GM18526 (cell line): Measurements from ENCODE around the gene STBD1.

Experiments used
- POLR2A ChIP-seq: IDR thresholded peaks from 3 replicates; pipeline ENCODE4 v1.6.1; 2011; ENCODE audit not compliant: insufficient read length; ENCODE audit errors: extremely low read depth

STBD1 gene

DNA sequence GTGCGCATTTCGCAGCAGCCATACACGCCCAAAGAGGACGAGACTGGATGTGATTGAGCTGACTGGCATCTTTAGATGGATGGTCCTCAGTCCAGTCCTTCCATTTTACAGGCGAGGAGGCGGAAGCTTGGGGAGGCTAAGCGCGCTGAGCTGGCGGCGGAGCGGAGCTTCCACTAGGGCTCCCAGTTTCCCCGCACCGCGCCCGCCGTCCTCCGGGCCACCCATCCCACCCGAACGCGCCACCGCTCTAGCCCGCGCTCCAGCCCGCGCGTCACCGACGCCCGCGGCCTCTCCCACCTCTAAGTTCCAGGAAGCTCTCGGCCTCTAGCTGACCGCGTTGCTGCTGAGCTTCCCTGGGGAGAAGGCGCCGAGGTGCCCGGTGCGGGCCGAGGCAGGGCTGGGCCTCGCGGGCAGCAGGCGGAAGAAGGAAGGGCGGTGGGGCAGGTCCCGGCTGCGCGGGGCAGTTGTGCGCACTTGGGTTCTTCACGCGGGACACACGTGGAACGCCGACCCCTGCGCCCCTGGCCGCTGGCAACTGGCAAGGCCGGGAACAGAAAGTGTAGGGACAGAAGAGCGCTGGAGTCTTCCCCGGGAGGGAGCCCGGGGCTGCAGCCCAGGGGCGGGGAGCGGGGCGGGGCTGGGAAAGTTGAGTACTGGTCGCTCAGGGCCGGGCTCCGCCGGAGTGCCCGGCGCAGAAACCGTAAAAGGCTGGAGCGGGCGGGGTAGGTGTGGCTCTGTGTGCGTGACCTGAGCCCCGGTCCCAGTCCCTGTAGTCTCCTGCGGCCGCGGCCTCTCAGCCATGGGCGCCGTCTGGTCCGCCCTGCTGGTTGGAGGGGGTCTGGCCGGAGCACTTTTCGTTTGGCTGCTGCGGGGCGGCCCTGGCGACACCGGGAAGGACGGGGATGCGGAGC is at the start of gene STBD1:
Gene STBD1, plus strand, starts transcription at position 763 of the 911 bp plus-strand sequence. Its CDS starts 37 bp downstream, at position 800.
- TF ChIP-seq POLR2A: no peak

DNA sequence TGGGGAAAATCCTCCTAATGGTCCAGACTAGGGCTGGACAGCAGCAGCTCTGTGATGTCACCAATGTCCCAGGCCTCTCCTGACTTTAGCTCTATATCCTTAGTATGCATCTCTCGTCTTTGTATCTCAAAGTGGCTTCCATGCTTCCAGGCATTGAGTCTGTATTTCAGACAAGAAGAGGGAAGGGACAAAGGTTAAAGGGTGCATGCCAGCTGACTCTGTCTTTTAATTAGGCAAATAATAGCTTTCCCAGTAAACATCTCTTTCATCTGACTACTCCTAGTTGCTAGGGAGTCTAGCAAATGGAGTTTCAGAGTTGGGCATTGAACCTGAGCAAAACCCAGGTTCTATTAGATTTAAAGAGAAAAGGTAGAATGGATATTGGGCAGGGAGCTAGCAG is 49.6 kb upstream of the STBD1 start:
- no peak for TF ChIP-seq POLR2A

GRCh38 chr4:76257824-76258223 is 48.7 kb upstream of the STBD1 start:
- TF ChIP-seq POLR2A: no peak

- TF ChIP-seq POLR2A: no peak
Observed at GRCh38 chr4:76260571-76260970, 46.0 kb upstream of the STBD1 start.

- no peak for TF ChIP-seq POLR2A
Observed at GRCh38 chr4:76265631-76266218, 40.8 kb upstream of the STBD1 start.

DNA sequence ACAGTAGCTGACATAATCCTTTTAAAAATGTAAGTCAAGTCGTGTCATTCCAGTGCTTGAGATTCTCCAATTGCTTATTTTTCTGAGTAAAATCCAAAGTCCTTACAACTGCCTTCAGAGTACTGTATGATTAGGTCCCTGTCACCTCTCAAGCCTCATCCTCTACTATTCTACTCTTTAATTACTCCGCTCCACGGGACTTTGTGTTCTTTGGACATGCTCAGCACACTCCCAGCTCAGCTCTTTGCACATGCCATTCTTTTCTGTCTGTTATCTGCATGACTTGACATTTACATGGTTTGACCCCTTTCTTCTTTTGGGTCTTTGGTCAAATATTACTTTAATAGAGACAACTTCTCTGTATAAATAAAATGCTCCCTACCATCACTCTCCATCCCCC is 39.9 kb upstream of the STBD1 start:
- no peak for TF ChIP-seq POLR2A

- no peak for TF ChIP-seq POLR2A
Observed at GRCh38 chr4:76267811-76268210, 38.7 kb upstream of the STBD1 start.

DNA sequence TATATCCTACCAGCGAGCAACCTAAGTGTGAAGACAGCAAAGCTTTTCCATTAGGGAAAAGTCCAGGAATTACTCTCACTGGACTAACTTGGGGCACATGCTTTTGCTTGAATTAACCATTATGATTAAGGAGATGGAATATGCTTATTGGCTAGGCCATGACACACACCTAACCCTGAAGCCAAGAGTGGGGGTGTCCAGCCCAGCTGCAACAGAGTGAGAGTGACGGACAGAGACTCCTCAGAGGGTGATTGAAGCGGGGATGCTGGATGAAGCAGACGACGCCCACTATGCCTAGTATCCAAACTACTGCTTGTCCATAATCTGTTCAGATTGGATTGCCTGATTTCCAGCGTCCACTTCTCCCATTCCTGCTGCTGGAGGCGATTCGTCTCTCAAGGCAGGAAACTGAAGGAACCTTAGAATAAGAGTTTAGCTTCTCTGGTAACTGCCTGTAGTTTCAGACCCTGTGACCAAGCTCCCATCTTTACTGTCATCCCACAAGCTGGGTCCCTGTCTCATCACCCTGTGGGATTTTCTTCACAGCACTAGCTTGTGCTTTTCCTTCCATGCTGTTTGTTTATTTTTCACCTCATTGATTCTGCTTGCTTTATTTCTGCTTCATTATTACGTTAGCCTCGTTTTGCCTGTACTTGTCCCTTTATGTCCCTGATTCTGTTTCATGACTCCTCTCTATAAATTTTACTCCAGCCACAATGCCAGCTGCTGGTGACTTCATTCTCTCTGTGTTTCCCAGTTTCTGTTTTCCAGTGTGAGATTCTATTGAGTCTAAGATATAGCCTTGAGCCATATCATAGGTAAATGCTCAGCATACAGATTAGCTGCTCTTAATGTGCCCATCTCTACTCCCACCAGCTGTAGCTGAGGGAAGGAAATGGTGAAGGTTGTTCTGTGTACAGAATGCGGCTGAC is 36.0 kb upstream of the STBD1 start:
- TF ChIP-seq POLR2A: no peak

DNA sequence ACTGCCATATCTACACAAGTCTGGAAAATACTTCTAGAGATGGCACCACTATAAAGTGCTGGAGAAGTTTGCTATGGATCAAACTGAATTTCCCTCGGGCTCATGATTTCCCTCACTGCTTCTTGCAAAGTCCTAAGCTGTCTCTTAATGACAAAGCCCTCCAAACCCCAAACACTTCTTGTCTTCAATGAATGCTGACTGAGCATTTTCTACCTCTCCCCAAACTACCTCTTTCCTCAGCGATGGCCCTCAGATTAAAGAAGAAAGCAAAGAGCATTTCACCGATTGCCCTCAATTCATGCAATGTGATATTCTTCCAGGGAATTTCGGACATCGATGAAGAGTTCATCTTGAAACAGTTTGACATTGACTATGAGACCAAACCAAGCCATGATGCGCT is 35.3 kb upstream of the STBD1 start:
- TF ChIP-seq POLR2A: no peak

GRCh38 chr4:76272073-76272472 is 34.5 kb upstream of the STBD1 start:
- TF ChIP-seq POLR2A: no peak

GRCh38 chr4:76272582-76272981 is 34.0 kb upstream of the STBD1 start:
- no peak for TF ChIP-seq POLR2A

GRCh38 chr4:76272999-76273398 is 33.5 kb upstream of the STBD1 start:
- TF ChIP-seq POLR2A: no peak

DNA sequence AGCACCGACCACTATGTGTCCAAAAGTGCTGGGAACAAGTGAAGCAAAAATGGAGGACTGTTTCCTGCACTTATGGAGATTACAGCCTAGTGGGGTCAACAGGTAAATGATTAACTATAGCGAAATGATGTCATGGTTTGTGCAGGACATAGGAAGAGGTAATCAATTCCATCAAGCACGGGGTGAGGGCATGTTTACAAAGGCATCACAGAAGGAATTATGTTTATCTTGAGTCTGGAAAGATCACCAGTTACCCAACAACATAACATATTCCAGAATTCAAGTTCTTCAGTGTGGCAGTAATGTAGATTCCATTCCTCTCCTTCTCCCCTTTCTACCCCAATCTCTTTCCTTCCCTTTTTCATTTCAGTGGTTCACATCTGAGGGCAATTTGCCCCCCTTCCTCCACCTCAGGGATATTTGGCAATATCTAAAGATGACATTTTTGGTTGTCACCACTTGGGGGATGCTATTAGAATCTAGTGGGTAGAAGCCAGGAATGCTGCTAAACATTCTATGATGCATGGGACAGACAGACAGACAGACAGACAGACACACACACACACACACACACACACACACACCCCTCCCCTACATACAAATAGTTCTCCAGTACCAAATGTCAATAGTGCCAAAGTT is 30.9 kb upstream of the STBD1 start:
- no peak for TF ChIP-seq POLR2A

- TF ChIP-seq POLR2A: no peak
Observed at GRCh38 chr4:76276813-76277212, 29.7 kb upstream of the STBD1 start.

DNA sequence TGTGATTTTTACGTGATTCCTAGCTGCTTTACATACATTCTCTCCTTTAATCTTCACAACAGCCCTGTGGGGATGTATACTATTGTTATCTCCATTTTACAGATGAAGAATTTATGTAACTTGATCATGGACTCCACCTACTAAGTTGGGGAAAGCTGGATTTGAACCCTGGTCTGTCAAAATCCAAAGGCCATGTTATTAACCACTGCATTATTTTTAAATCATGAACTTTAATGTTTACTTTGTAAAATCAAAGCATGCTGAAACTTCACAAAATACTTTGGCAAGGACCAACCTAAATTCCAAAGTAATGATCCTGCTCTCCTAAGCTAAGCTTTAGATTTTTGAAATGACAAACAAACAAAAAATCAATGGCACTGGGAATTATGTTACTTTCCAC is 28.9 kb upstream of the STBD1 start:
- no peak for TF ChIP-seq POLR2A
